NCI-H1048 (cell line): ENCODE measurements around the gene ZBED4.

ENCODE experiments used
- DNase-seq: peaks from one replicate; lab custom pipeline; 2025; lab: John Stamatoyannopoulos, UW

The ZBED4 gene

GRCh38 chr22:49922926-49923325 lies 69.3 kb downstream of the ZBED4 start:
- DNase-seq: no peak

- DNase-seq: no peak
Observed at GRCh38 chr22:49923445-49923844, 69.8 kb downstream of the ZBED4 start.

- DNase-seq: no peak
Observed at GRCh38 chr22:49924113-49924833, 70.6 kb downstream of the ZBED4 start.

GRCh38 chr22:49925525-49926128 lies 72.0 kb downstream of the ZBED4 start:
- no peak for DNase-seq

GRCh38 chr22:49926916-49927315 lies 73.3 kb downstream of the ZBED4 start:
- no peak for DNase-seq

- DNase-seq: no peak
Observed at GRCh38 chr22:49927483-49928184, 74.0 kb downstream of the ZBED4 start.

GRCh38 chr22:49928185-49928495 lies 74.5 kb downstream of the ZBED4 start:
- DNase-seq: no peak

GRCh38 chr22:49928555-49929210 lies 75.0 kb downstream of the ZBED4 start:
- DNase-seq: no peak

- no peak for DNase-seq
Observed at GRCh38 chr22:49929211-49929979, 75.8 kb downstream of the ZBED4 start.

GRCh38 chr22:49929994-49930575 lies 76.4 kb downstream of the ZBED4 start:
- no peak for DNase-seq

- DNase-seq: no peak
Observed at GRCh38 chr22:49930596-49931412, 77.2 kb downstream of the ZBED4 start.

- no peak for DNase-seq
Observed at GRCh38 chr22:49933236-49934159, 79.9 kb downstream of the ZBED4 start.

- no peak for DNase-seq
Observed at GRCh38 chr22:49934160-49934890, 80.7 kb downstream of the ZBED4 start.

- no peak for DNase-seq
Observed at GRCh38 chr22:49934891-49935557, 81.4 kb downstream of the ZBED4 start.

- no peak for DNase-seq
Observed at GRCh38 chr22:49935561-49935960, 81.9 kb downstream of the ZBED4 start.

- DNase-seq: no peak
Observed at GRCh38 chr22:49936018-49936972, 82.7 kb downstream of the ZBED4 start.
